Neural progenitor cell (in vitro differentiated cells): ENCODE results near the gene BAG1.

Experiments used
- EZH2phosphoT487 ChIP-seq: fragments of 200-600 bp; sonication (generic); IDR thresholded peaks from 2 replicates; pipeline ENCODE4 v1.6.1; 2017; ENCODE audit warnings: antibody characterized with exemption
- TF ChIP-seq, protein P1 (sequence below): fragments of 200-600 bp; sonication (generic); IDR thresholded peaks from 2 replicates; pipeline ENCODE4 v1.5.1; 2017; ENCODE audit warnings: antibody characterized with exemption, mild to moderate bottlenecking

DNA sequence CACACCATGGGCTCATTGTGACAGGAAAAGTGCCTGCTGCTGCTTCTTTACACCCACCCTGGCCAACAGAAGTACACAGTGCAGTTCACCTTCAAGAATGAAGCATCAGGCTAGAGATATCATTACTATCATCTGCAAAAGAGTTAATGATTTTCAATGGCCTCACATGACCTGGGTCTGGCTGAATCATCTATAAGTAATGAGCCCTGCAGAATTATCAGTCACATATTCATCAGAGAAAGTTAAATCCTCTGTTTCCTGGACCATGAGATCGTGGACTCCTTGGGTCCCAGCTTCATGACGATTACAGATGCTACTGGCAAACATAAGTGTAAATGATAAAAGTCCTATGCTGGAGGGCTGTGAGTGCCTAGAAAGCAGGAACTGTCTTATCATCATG is 8.3 kb downstream of the BAG1 start:
- TF ChIP-seq, protein P1, sequence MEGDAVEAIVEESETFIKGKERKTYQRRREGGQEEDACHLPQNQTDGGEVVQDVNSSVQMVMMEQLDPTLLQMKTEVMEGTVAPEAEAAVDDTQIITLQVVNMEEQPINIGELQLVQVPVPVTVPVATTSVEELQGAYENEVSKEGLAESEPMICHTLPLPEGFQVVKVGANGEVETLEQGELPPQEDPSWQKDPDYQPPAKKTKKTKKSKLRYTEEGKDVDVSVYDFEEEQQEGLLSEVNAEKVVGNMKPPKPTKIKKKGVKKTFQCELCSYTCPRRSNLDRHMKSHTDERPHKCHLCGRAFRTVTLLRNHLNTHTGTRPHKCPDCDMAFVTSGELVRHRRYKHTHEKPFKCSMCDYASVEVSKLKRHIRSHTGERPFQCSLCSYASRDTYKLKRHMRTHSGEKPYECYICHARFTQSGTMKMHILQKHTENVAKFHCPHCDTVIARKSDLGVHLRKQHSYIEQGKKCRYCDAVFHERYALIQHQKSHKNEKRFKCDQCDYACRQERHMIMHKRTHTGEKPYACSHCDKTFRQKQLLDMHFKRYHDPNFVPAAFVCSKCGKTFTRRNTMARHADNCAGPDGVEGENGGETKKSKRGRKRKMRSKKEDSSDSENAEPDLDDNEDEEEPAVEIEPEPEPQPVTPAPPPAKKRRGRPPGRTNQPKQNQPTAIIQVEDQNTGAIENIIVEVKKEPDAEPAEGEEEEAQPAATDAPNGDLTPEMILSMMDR, result no peak
- TF ChIP-seq EZH2phosphoT487, result no peak
